HG02938 (cell line): Measurements from ENCODE around the gene CHCHD3.

Experiments used
- ATAC-seq: cut with Tn5 transposase; IDR thresholded peaks from one replicate; pipeline ENCODE4 v1.9.1; 2021; ENCODE audit warnings: mild to moderate bottlenecking, moderate library complexity; ENCODE audit not compliant: unreplicated experiment

CHCHD3 gene

GRCh38 chr7:132782777-132783640, 298.9 kb downstream of the CHCHD3 start:
- no peak for ATAC-seq

- ATAC-seq: no peak
Measured at GRCh38 chr7:132780822-132781221, 301.1 kb downstream of the CHCHD3 start.

- ATAC-seq: no peak
Measured at GRCh38 chr7:132779164-132779563, 302.7 kb downstream of the CHCHD3 start.

DNA sequence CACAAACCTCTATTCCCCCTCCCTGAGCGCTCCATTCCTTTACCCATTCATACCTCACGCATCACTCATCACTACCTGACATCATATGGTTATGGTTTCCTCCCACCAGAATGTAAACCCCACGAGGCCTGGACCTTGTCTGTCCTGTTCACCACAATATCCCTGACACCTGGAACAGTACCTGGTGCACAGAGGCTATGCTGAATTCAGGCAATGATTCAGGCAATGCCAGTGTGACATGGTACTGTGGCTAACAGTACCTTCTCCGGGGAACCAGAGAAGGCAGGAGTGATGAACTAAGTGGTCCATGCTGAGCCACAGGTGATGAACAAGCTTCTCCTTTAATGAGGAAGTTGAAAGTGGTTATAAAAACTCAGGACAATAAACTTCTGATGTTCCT, 303.1 kb downstream of the CHCHD3 start:
- no peak for ATAC-seq

GRCh38 chr7:132777956-132778355, 303.9 kb downstream of the CHCHD3 start:
- ATAC-seq: no peak

DNA sequence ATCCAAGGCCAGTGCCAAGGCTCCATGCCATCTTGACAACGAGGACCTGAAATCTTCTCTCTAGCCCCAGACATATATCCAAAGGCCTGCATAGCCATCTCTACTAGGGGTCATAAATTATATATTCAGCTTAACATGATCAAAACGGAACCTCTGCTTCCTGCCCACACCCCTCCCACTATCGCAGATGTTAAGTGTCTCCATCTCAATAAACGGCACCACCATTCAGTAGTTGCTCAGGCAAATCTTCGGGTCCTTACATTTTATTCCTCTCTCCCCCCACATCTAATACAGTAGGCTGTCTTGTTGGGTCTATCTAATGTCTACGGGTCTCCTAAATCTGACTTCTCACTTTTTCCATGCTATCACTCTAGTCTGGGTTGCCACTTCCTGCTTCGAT, 304.5 kb downstream of the CHCHD3 start:
- no peak for ATAC-seq

- no peak for ATAC-seq
Measured at GRCh38 chr7:132776048-132776620, 305.8 kb downstream of the CHCHD3 start.

DNA sequence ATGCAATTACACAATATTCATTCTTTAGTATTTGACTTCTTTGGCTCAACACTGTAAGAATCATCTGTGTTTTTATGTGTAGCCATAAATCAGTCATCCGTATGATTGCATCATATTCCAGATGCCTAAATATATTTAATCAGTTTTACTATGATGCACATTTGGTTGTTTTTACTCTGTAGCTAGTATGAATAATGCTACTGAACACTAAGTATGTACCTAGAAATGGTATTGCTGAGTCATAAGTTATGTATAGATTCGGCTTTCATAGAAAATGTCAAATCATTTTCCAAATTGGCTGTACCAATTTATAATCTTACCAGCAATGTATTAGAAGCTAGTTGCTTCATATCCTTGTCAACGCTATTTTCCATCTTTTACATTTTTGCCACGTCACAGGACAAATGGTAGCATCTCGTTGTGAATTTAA, 308.3 kb downstream of the CHCHD3 start:
- ATAC-seq: no peak

- ATAC-seq: no peak
Measured at GRCh38 chr7:132771301-132771730, 310.6 kb downstream of the CHCHD3 start.

DNA sequence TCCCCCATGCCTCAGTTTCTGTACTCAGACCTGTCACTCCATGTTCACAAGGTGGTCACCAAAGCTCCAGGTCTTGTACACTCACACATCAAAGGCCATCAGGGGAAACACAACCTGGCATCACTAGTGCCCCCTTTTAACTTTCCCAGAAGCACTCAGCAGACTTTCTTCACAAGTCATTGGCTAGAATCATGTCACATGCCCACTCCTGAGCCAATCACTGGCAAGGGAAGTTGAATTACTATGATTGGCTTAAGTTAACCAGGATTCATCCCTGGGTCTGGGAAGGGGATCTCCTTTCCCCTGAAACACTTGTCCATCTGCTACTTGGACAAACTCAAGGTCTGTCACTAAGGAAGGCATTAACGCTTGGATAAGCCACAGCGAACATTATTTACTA, 311.8 kb downstream of the CHCHD3 start:
- no peak for ATAC-seq

DNA sequence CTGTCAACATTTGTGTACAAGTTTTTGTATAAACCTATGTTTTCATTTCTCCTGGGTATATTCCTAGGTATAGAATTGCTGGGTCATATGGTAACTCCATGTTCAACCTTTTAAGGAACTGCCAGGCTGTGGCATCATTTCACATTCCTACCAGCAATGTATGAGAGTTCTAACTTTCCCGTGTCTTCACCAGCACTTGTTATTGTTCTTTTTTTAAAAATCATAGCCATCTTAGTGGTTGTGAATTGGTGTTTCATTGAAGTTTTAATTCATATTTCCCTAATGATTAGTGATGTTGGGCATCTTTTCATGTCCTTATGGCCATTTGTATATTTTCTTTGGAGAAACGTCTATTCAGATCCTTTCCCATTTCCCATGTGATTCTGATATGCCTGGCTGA, 312.6 kb downstream of the CHCHD3 start:
- ATAC-seq: no peak

GRCh38 chr7:132768099-132768498, 313.8 kb downstream of the CHCHD3 start:
- ATAC-seq: no peak

DNA sequence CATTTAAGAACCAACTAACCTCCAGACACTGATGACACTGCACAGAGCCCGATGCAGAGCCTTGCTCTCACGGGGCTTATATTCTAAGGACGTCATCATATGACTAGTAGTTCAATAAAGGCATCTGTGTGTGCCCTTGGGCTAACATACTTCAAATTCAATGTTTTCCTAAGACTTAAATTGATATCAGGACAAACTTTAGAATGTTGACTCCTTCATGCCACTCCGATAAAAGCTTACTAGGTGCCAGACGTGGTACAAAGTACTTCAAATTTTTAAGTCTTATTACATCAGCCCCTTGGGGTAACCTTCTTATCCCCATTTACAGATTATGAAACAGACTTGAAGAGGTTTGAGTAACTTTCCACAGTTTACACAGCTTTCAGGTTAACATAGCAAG, 314.5 kb downstream of the CHCHD3 start:
- ATAC-seq: no peak

DNA sequence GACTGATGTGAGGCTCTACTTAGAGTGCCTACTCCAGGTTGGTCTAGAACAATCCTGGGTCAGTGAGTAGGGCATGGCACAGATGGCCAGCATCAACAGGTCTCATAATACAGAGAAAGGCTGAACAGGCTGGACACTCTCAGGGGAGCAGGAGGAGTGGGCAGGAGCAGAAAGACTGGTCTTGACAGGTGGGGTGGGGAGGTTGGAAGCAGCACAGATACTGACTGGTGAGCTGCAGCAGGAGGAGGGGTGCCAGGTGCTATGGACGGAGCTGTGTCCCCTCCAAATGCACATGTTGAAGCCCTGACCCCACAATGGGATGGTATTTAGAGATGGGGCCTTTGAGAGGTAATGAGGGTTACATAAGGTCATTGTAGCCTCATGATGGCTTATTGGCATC, 315.2 kb downstream of the CHCHD3 start:
- ATAC-seq: no peak

DNA sequence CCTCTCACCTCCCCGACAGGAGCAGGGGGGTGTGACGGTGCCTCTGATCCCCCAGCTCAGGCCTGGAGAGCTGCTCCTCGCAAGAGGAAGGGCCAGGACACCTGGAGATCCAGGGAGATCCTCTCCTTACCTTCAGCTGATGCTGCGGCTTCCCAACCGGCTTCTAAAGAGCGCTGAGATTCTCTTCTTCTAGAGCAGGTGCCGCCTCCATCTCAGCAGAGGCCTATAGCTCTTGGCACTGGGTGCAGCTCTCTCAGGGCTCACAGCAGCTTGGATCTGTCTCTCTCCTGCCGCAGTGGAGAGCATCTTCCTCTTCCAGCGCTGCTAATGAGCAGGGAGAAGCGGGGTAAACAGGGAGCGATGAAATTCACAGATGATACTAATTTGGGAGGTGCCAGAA, 316.0 kb downstream of the CHCHD3 start:
- no peak for ATAC-seq

DNA sequence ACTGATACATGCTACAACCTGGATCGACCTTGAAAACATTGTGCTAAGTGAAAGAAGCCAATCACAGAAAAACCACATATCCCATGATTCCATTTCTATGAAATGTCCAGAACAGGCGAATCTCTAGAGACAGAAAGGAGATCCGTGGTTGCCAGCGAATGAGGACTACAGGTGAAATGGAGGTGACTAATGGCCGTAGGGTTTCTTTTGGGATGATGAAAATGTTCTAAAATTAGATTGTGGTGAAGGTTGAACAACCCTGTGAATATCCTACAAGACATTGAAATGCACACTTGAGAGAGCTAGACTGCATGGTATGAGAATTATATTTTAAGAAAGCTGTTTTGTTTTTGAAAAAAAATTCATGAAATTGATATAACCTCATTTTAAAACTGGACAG, 317.1 kb downstream of the CHCHD3 start:
- no peak for ATAC-seq

DNA sequence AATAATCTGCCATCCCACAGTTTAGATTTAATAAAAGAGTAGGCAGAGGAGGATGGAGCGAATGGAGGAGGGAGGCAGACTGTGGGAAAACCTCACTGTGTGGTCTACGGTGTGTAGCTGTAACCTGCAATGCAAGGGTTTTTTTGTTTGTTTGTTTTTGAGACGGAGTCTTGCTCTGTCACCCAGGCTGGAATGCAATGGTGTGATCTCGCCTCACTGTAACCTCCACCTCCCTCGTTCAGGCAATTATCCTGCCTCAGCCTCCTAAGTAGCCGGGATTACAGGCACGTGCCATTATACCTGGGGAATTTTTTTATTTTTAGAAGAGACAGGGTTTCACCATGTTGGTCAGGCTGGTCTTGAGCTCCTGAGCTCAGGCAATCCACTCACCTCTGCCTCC, 321.0 kb downstream of the CHCHD3 start:
- no peak for ATAC-seq

DNA sequence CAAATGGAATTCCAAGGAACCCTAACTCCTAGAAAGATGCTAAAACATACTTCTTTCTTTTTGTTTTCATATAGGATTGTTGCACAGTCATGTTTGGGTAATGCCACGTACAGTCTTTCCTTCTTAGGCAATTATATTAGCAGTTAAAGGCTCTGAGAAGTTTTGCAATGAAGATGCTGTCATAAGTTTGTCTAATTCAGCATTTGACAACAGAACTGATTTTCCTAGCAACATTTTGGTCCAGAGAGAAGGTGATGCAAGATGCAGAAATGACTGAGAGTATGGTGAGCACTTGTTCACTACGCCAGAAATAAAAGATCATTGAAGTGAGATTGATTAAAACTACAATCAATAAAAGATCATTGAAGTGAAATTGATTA, 321.7 kb downstream of the CHCHD3 start:
- no peak for ATAC-seq

GRCh38 chr7:132759482-132760243, 322.2 kb downstream of the CHCHD3 start:
- no peak for ATAC-seq

GRCh38 chr7:132758986-132759385, 322.9 kb downstream of the CHCHD3 start:
- no peak for ATAC-seq

GRCh38 chr7:132757783-132758182, 324.1 kb downstream of the CHCHD3 start:
- no peak for ATAC-seq

GRCh38 chr7:132756484-132756990, 325.4 kb downstream of the CHCHD3 start:
- ATAC-seq: no peak
